ENCODE results near the gene ATXN10.

The ATXN10 gene

GRCh38 chr22:45885171-45885840 lies 213.7 kb downstream of the ATXN10 start:
- Mint-ChIP-seq H3K27me3 (peaks cover 51% of the 10 kb centered on the region), H3K27ac (no peak overlapping the region), H3K4me3 (no peak overlapping the region)

DNA sequence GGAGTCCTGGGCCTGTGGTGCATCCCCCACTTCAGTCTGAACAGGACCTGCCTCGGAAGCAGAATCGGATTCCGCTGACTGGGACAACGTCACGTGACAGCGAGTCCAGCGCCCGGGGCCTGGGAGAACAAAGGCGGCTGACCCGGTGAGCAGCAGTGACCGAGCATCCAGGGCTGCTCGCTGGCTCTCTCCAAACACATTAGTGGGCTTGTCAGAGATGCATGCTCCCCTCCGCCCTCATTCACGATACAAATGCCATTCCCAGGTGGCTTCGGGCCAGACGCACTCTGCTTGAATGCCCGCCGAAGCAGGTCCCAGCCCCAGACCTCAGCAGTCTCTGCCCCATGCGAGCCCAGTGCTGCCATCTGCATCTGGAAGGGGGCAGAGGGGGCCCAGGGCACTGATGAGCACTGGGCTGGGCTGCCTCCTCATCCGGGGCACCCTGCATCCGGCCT lies 214.3 kb downstream of the ATXN10 start:
- Mint-ChIP-seq H3K4me1 (ENCODE audit: low read depth) (no peaks in the 10 kb centered on the region), H3K4me3 (no peak overlapping the region), H3K9me3 (no peaks in the 10 kb centered on the region), H3K27me3 (peaks cover 48% of the 10 kb centered on the region), H3K36me3 (ENCODE audit: low read depth) (no peaks in the 10 kb centered on the region), H3K27ac (no peak overlapping the region)
- intact Hi-C loops (cut with micrococcal nuclease) = no loop called here

More at GRCh38 chr22:45885171-45885840, 213.7 kb downstream of the ATXN10 start:
- intact Hi-C loops (cut with micrococcal nuclease) = no loop called here
- Mint-ChIP-seq H3K9me3 (no peaks in the 10 kb centered on the region), H3K36me3 (ENCODE audit: low read depth) (no peaks in the 10 kb centered on the region), H3K4me1 (ENCODE audit: low read depth) (no peaks in the 10 kb centered on the region)

DNA sequence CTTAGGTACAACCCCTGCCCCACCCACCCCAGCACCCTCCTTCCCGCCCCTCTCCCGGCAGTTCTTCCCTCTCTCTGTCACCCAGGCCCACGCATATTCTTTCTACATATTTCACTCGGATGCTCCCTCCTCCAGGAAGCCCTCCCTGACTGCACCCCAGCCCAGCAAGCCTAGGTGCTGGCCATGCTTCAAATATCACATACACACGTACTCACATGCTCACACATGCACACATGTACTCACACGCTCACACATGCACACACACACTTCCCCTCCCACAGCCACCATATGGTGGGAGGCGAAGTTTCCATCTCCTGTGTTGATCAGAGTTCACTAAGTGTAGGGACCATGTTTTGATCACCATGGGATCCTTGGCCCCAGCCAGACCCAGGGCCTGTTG lies 214.9 kb downstream of the ATXN10 start:
- Mint-ChIP-seq H3K4me1 (ENCODE audit: low read depth) (no peaks in the 10 kb centered on the region), H3K36me3 (ENCODE audit: low read depth) (no peaks in the 10 kb centered on the region), H3K4me3 (no peak overlapping the region), H3K27ac (no peak overlapping the region), H3K9me3 (no peaks in the 10 kb centered on the region), H3K27me3 (peaks cover 48% of the 10 kb centered on the region)
- intact Hi-C loops (cut with micrococcal nuclease) = no loop called here

- intact Hi-C loops (cut with micrococcal nuclease) = no loop called here
- peaks cover 45% of the 10 kb centered on the region for H3K27me3 Mint-ChIP-seq
- H3K27ac Mint-ChIP-seq = no peak overlapping the region
- no peaks in the 10 kb centered on the region for H3K4me1 Mint-ChIP-seq (ENCODE audit: low read depth)
- H3K9me3 Mint-ChIP-seq = no peaks in the 10 kb centered on the region
- no peak overlapping the region for H3K4me3 Mint-ChIP-seq
- no peaks in the 10 kb centered on the region for H3K36me3 Mint-ChIP-seq (ENCODE audit: low read depth)
These were observed 215.8 kb downstream of the ATXN10 start for GRCh38 chr22:45887202-45888131.

- Mint-ChIP-seq H3K27me3 (peaks cover 43% of the 10 kb centered on the region), H3K4me3 (no peak overlapping the region), H3K36me3 (ENCODE audit: low read depth) (no peaks in the 10 kb centered on the region), H3K9me3 (no peaks in the 10 kb centered on the region), H3K4me1 (ENCODE audit: low read depth) (no peaks in the 10 kb centered on the region), H3K27ac (no peak overlapping the region)
- intact Hi-C loops (cut with micrococcal nuclease) = no loop called here
These were observed 216.8 kb downstream of the ATXN10 start for GRCh38 chr22:45888221-45889092.

- Mint-ChIP-seq H3K9me3 (no peaks in the 10 kb centered on the region), H3K27me3 (peaks cover 43% of the 10 kb centered on the region), H3K27ac (no peak overlapping the region), H3K4me1 (ENCODE audit: low read depth) (no peaks in the 10 kb centered on the region), H3K36me3 (ENCODE audit: low read depth) (no peaks in the 10 kb centered on the region), H3K4me3 (no peak overlapping the region)
- intact Hi-C loops (cut with micrococcal nuclease) = no loop called here
These were observed 217.5 kb downstream of the ATXN10 start for GRCh38 chr22:45889093-45889538.

- Mint-ChIP-seq H3K4me1 (ENCODE audit: low read depth) (no peaks in the 10 kb centered on the region), H3K27ac (no peak overlapping the region), H3K4me3 (no peak overlapping the region), H3K36me3 (ENCODE audit: low read depth) (no peaks in the 10 kb centered on the region), H3K9me3 (no peaks in the 10 kb centered on the region), H3K27me3 (peaks cover 43% of the 10 kb centered on the region)
- intact Hi-C loops (cut with micrococcal nuclease) = no loop called here
These were observed 218.1 kb downstream of the ATXN10 start for GRCh38 chr22:45889539-45890350.

DNA sequence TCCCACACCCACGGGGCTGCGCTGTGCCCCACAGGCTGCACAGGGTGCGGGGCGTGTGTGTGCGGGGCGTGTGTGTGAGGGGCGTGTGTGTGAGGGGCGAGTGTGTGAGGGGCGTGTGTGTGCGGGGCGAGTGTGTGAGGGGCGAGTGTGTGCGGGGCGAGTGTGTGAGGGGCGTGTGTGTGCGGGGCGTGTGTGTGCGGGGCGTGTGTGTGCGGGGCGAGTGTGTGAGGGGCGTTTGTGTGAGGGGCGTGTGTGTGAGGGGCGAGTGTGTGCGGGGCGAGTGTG lies 218.7 kb downstream of the ATXN10 start:
- intact Hi-C loops (cut with micrococcal nuclease) = no loop called here

DNA sequence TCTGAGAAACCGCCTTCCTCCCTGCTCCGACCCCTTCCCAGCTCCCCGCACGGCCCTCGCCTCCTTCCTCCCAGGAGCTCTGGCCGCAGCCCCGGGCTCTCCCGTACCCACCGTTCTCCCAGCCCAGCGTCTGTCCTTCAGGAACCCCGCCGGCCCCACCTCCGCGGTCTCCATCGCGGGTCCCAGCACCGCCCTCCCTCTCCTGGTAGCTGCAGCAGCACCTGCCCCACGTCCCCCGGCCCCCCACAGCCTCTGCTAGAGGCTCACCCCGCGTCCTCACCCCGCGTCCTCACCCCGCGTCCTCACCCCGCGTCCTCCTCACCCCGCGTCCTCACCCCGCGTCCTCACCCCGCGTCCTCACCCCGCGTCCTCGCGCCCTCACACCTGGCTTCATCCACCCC lies 219.4 kb downstream of the ATXN10 start:
- Mint-ChIP-seq H3K9me3 (no peaks in the 10 kb centered on the region), H3K27ac (no peak overlapping the region), H3K27me3 (peaks cover 39% of the 10 kb centered on the region), H3K4me1 (ENCODE audit: low read depth) (no peaks in the 10 kb centered on the region), H3K36me3 (ENCODE audit: low read depth) (no peaks in the 10 kb centered on the region), H3K4me3 (no peak overlapping the region)
- intact Hi-C loops (cut with micrococcal nuclease) = no loop called here

More for the DNA sequence above, 218.7 kb downstream of the ATXN10 start:
- no peaks in the 10 kb centered on the region for H3K36me3 Mint-ChIP-seq (ENCODE audit: low read depth)
- H3K27ac Mint-ChIP-seq = no peak overlapping the region
- peaks cover 41% of the 10 kb centered on the region for H3K27me3 Mint-ChIP-seq
- H3K4me1 Mint-ChIP-seq (ENCODE audit: low read depth) = no peaks in the 10 kb centered on the region
- no peaks in the 10 kb centered on the region for H3K9me3 Mint-ChIP-seq
- no peak overlapping the region for H3K4me3 Mint-ChIP-seq

DNA sequence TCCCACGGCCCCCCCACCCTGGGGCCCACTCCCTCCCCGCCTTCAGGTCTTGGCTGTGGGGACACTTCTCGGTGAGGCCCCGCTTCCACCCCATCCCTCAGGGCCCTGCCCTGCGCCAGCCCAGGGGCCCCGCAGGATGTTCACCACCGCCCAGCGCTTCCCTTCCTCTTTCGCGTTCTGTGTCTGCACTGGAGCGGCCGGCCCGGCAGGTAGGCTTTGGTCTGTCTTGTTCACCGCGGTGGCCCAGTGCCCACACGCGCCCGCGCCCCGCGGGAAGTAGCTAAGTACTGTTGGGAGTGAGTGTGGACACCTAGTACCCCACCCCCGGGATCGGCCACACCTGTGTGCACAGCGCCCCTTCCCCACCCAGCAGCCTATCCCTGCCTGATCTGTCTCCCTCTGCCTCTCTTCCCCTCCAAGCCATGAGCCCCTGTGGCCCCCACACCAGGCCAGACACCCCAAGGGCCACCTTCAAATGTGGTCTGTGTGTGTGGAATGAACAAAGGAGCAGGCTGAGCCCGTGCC lies 219.9 kb downstream of the ATXN10 start:
- no peak overlapping the region for H3K4me3 Mint-ChIP-seq
- no peaks in the 10 kb centered on the region for H3K36me3 Mint-ChIP-seq (ENCODE audit: low read depth)
- no peaks in the 10 kb centered on the region for H3K4me1 Mint-ChIP-seq (ENCODE audit: low read depth)
- intact Hi-C loops (cut with micrococcal nuclease) = no loop called here
- peaks cover 39% of the 10 kb centered on the region for H3K27me3 Mint-ChIP-seq
- H3K27ac Mint-ChIP-seq = no peak overlapping the region
- H3K9me3 Mint-ChIP-seq = no peaks in the 10 kb centered on the region

DNA sequence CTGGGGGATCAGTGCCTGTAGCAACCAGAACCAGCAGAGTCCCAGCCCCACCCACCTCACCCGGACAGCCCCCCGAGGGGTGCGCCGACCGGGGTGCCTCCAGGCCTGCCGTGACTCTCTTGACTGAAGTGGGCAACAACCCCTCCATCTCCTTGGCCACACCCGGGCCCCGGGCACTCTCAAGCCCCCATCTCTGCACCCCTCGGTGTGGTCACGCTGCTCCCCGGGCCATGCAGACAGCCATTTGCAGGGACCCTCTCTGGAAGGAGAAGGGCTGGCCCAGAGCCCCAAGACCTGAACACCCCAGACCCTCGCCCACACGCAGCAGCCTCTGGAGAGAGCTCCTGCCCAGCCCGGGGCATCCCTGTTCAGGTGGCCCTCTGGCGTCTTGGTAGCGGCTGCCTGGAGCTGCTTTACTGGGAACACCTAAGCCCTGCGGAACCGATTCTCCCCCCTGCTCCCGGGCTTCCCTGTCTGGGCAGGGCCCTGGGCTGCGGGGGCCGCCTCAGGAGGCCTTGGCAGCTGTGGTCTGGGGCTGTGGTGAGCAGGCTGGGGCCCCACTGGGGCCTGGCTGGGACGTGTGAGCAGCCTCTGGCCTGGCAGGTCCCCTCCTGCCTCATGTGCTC lies 220.5 kb downstream of the ATXN10 start:
- Mint-ChIP-seq H3K36me3 (ENCODE audit: low read depth) (no peaks in the 10 kb centered on the region), H3K9me3 (no peaks in the 10 kb centered on the region), H3K27ac (no peak overlapping the region), H3K4me3 (no peak overlapping the region), H3K4me1 (ENCODE audit: low read depth) (no peaks in the 10 kb centered on the region), H3K27me3 (peaks cover 39% of the 10 kb centered on the region)
- intact Hi-C loops (cut with micrococcal nuclease) = no loop called here

- no peaks in the 10 kb centered on the region for H3K9me3 Mint-ChIP-seq
- intact Hi-C loops (cut with micrococcal nuclease) = no loop called here
- no peak overlapping the region for H3K4me3 Mint-ChIP-seq
- no peak overlapping the region for H3K27ac Mint-ChIP-seq
- H3K4me1 Mint-ChIP-seq (ENCODE audit: low read depth) = no peaks in the 10 kb centered on the region
- H3K36me3 Mint-ChIP-seq (ENCODE audit: low read depth) = no peaks in the 10 kb centered on the region
- peaks cover 39% of the 10 kb centered on the region for H3K27me3 Mint-ChIP-seq
These were observed 221.2 kb downstream of the ATXN10 start for GRCh38 chr22:45892681-45893461.

Data from dendritic cell treated with granulocyte-macrophage colony-stimulating factor and Interleukin-4, amounts not matched to agents 40 ng/mL and 50 ng/mL, for 4 days (primary cell).